NCI-H2196 (cell line): ENCODE results near the gene TPM4.
"Not testable (repeated sequence)": the region's sequence is repeated elsewhere in the genome, so short reads cannot be mapped to it uniquely, and the experiment has no call there.

ENCODE experiments used
- DNase-seq: peaks from one replicate; lab custom pipeline; 2025; ENCODE audit not compliant: unreplicated experiment; lab: John Stamatoyannopoulos, UW

The TPM4 gene

DNA sequence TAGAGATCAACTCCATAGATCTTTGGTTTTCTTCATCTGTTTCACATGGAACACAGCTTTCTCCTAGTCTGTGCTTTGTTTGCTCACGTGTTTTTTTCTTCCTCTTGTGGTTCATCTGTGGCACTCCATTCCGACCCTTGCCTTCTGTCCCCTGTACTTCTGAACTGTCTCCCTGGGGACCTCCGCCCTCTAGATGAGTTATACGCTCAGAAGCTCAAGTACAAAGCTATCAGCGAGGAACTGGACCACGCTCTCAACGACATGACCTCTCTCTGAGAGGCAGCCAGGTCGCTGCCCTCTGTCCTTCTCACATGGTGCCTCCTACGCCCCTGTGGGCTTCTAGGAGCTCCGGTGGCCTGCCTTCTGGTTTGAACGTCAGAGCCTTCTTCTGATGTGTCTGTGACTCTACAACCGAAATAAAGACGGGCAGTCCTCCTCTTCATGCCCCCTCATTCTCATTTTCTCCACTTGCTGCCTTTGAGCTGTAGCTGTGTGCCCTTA, 18.8 kb downstream of the TPM4 start:
- DNase-seq, result no peak

DNA sequence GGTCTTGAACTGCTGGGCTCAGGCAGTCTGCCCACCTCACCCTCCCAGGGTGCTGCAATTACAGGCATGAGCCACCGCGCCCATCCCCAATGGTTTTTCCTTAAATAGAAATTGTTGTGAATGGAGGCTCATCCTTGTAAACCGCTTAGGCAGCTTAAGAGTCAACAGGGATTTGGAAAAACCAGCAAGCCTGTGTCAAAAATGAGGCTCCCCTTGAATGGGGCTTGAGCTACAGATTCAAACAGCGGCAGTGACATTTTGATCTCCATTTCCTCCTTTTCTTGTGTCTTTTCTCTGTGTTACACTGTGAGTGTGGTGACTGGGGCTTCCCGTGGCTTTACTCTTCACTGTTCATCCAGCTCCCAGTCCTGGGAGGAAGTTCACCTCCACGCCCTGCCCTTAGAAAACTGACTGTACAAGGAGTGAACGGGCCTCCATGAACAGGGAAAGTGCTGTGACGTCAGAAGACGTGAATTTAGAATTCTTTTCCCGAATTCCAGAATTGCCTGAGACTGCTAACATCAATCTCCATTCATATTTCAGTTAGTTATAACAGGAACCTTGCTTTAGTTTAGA, 20.1 kb downstream of the TPM4 start:
- no peak for DNase-seq

DNA sequence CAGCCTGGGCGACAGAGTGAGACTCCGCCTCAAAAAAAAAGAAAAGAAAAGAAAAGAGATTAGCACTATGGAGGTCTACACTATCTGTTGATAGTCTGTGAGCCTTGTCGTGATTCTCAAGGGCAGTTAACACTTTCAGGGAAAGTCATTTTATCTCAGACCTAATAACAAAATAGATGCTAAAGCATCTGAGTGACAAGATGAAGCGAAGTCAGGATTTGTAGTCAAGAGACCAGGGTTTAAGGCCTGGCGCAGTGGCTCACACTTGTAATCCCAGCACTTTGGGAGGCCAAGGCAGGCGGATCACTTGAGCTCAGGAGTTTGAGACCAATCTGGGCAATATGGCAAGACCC, 22.1 kb downstream of the TPM4 start:
- DNase-seq, result no peak

DNA sequence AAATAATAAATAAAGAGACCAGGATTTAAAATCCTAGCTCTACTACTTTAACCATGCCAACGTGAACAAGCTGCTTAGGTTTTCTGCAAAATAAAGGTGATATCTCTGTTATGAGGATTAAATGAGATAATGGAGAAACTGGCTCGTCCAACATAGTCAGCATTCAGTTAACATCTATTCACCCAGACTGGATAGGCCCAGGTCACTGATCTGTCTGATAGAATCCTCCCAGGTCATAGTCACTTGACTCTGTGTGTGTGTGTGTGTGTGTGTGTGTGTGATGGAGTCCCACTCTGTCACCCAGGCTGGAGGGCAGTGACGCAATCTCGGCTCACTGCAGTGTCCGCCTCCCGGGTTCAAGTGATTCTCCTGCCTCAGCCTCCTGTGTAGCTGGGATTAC, 22.5 kb downstream of the TPM4 start:
- no peak for DNase-seq

DNA sequence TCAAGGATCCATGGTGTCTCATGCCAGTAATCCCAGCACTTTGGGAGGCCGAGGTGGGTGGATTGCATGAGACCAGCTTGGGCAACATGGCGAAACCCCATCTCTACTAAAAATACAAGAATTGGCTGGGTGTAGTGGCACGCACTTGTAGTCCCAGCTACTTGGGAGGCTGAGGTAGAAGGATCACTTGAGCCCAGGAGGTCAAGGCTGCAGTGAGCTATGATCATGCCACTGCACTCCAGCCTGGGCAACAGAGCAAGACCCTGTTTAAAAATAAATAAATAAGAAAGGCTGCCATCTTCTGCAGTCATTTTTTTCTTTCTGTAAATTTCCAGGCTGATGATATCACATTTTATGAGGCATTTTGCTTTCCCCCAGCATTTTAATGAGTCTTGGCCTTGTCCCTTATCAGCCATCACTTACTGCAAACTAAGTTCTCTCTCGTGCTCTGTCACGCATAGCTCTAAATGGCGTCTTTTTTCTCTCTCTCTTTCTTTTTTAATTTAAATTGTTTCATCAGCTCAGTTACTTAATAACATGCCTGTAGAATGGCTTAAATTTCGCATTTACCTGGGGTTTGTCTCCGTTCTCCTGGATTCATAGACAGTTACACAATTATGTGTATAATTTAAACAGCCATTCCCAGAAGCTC, 23.1 kb downstream of the TPM4 start:
- DNase-seq, result not testable (repeated sequence)

DNA sequence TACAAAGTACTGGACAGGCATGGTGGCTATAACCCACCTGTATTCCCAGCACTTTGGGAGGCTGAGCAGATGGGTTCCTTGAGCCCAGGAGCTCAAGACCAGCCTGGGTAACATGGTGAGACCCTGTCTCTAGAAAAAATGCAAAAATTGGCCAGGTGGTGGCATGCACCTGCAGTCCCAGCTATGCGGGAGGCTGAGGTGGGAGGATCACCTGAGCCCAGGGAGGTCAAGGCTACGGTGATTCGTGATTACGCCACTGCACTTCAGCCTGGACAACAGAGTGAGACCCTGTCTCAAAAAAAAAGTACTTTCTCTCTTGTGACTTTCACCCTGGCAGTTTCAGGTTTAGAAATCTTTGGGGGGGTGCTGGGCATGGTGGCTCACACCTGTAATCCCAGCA, 24.2 kb downstream of the TPM4 start:
- DNase-seq, result no peak

DNA sequence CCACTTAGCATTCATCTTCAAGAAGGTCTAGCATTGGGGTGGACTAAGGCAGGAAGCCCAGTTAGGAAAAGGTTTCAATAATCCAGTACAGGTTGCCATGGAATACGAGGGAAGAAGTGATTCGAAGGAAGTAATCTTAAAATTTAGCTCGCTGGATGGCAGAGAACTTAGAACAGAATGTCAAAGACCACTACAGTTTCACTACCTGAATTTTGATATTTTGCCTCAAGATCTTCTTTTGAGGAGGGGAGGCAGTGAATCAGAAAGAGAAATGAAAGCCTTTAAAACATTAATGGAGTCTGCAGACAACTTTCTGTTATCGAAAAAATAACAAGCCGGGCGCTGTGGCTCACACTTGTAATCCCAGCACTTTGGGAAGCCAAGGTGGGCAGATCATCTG, 28.4 kb downstream of the TPM4 start:
- DNase-seq, result no peak

DNA sequence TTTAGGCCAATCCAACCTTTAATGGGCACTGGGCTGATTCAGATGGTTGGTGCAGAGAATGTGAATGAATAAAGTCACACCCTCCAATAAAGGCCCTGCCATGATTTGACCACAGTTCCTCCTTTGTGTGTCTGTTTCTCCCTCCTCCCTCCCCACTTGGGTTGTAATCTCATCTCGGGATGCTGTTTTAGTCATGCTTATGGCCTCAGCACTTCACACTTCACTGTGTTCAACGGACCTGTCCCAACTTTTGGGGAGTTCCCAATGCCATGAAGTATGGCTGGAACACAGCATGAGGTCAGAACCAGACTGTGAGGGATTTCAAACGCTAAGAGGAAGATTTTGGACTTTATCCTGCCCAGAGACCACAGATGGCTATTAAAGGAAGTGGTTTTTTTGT, 29.8 kb downstream of the TPM4 start:
- DNase-seq, result no peak

DNA sequence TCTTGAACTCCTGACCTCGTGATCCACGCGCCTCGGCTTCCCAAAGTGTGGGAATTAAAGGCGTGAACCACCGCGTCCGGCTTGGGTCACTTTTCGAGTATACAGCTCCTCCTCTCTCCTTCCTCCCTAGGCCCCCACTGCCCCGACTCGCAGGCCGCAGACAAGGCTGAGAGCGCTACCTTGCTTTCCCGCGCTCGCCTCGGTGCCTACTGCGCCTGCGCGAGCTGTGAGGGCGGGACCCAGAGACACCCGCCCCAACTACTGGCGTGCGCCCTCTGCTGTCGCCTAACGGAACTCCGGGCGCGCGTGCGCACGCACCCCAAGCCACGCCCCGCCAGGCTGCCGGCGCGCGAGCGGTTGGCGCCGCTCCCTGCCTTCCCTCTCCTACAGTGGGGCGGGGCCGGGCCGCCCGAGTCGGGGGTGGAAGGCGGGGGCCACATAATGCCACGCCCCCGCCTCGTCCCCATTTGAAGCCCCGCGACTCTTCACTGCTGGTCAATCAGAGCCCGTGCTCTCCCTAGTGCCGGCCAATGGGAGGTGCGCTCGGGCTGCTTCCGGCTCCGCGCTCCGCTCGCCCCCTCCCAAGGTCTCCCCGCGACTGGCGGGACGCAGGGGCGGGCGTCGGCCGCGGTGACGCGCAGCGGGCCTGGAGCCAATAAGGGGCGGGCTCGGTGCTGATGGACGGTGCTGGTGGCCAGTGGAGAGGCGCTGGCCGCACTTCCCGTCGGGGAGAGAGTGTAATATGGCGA, 35.0 kb downstream of the TPM4 start, which contains the start of gene RAB8A:
TSS of gene RAB8A (plus strand) at position 730 of the 749 bp plus-strand sequence. CDS start at position 743, 13 bp downstream.
- DNase-seq, result peak; percentile 100

DNA sequence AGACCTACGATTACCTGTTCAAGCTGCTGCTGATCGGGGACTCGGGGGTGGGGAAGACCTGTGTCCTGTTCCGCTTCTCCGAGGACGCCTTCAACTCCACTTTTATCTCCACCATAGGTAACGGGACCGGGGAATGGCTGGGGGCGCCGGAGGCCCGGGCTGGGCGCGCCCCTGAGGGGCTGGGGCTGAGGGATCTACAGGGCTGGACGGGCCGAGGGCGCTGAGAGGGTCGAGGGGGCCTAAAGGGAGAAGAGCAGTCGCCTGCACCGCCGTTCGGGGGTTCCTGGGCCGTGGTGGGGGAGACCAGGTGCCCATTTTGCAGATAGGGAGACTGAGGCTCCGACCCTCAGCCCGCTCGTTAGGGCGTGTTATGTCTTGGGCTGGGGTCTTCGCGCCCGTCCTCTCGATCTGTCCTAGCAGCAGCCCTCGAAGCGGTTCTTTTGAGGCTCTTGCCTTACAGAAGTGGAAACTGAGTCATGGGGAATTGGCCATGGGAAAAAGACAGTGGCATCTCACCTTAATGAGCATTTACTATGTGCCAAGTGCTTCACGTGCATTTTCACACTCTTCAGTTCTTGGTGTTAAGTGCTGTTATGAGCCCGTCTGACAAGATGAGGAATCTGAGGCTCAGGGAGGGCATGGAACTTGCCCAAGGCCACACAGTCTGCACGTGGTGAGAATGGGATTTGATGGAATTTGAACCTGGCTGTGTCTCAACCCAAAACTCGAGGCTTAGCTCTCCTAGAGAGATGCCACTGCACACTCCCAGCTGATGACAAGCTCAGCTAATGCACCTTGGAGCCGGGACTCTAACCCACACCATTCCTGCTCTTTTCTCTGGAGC, 35.8 kb downstream of the TPM4 start:
- no peak for DNase-seq

DNA sequence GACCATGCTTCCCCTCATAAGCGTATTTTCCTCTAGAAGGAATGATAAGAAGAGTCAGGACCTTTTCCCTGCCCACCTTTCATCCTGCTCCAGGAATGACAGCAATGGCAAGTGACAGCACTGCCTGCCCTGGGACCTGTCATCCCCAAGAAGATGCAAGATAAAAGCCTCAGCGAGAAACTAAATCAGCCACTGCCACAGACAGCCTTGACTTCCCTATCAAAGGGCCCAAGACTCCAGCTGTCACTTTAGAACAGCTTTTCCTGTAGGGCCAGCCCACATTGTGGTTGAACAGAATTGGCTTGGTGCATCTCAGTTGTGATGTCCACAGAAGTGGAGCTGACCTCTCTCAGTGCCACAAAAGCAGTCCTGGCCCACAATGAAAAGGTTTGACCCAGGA, 36.5 kb downstream of the TPM4 start:
- no peak for DNase-seq

DNA sequence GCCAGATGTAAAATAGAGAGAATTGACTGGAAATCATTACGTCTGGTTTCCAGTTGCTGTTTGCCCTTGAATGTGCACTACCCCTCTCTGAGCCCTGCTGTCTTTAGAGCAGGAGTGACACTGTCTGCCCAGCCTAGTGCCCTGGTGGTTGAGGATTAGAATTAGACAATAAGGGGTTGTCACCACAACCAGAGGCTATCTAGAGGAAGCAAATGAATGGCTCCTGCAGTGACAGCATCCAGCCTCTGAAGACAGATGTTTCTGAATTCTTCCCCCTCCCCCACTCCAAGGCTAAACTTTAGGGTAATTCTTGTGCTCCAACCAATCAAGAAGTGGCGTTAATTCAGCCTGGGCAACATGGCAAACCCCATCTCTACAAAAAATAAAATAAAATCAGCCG, 37.4 kb downstream of the TPM4 start:
- DNase-seq, result no peak

DNA sequence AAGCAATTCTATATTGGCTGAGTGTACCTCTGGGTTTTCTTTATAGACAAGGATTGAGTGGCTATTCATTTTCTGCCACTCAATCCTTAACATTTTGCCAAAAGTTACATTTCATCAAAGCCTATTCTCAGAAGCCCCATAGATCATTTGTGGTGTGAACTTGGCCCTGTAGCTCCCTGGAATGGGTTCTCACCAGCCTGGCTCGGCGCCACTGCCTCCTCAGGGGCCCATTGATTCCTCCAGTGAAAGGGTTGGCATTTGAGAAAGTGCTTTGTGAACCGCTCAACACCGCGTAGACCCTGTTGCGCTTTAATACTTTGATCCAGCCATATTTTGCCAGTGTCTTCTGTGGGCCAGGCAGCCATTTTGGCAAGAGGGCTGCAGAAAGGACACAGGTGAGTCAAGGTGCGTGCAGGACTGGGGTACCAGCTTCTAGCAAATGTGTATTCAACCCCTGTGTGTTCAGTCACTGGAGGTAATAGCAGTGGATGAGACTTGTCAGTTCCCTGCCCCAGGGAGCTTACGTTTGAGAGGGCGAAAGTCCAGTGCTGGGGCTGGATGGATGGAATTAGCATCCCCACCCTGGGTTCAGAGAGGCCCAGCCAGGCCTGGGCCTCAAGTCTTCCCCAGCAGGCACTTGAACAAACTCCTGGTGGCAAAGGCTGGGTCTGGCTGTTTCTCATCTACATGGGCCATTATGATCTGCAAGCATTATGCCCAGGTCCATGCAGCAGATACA, 39.2 kb downstream of the TPM4 start:
- no peak for DNase-seq

DNA sequence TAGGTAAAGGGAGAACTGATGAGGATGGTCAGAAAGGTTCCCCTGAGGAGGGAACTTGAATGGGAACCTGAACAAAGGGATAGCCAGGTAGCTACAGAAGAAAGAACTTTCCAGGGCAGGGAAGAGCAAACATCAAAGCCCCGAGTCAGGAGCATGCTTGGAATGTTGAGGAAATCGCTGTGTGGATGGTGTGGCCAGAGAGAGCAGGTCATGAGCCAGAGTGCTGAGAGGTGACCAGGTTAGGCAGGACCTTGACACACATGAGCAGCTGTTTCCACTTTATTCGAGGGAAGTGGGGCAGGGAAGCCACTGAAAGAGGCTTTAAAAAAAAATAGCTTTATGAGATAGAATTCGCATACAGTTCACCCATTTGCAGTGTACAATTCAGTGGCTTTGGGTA, 39.8 kb downstream of the TPM4 start:
- DNase-seq, result no peak

DNA sequence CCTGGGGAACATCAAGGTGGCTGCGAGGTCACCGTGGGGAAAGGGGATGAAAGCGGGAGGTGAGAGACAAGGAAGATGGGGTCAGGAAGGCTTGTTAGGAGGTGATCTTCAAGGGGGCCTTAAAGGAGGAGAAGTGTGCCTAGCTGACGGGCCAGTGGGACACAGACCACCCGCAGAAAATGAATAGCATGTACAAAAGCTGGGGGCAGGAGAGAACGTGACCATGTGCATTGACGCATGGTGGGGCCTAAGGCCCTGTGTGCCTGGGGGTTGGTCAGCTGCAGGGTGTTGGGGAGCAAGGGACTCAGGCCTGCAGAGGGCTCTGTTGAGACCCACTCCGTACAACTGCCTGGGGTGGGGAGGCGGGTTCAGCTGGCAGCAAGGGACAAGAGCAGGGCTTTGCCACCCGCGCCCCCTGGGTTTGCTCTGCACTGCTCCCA, 41.3 kb downstream of the TPM4 start:
- DNase-seq, result no peak

DNA sequence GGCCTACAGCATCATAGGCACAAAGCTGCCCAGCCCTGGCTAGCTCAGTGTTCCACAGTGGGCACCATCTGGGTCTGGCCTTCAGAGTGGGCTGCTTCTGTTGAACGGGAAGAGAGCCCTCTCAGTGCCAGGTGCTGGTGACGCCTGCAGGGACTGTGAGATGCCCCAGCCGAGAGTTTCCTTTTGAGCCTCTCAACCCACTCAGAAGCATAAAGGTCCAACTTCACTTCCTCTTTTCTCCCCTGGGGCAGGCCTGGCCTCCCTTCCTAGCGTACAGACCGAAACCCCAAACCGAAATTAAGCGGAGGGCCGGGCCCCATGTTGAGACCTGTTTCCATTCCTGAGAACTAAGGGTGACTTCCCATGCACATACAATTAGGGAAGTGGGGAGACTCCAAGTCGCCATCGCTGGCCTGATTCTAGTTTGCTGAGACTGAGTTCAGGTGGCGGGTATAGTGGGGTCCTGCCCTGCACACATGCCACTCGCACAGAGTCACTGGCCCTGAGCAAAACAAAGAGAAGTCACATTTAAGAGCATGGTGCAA, 42.3 kb downstream of the TPM4 start:
- DNase-seq, result no peak

DNA sequence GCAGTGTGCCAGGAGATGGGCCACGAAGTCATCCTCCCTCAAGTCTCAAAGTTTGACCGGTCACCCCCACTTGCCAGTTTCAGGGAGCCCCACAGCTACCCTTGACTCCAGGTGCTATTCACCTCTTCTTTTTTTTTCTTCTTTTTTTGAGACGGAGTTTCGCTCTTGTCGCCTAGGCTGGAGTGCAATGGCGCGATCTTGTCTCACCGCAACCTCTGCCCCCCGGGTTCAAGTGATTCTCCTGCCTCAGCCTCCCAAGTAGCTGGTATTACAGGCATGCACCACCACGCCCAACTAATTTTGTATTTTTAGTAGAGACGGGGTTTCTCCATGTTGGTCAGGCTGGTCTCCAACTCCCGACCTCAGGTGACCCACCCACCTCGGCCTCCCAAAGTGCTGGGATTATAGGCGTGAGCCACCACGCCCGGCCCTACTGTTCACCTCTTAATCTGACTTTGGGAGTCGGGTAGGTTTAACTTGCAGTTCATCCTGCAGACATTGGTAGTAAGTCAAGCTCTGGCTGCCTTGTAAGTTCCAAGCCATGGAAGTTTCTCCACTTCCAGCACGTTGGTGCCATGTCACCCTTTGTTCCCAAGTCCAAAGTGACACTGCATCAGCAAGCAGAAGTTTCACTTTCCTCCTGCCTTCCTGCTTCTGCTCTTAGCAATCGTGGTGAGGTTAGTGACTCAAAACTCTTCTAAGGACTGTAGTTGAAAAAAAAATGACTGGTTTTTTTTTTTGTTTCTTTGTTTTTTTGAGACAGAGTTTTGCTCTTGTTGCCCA, 43.0 kb downstream of the TPM4 start:
- not testable (repeated sequence) for DNase-seq

DNA sequence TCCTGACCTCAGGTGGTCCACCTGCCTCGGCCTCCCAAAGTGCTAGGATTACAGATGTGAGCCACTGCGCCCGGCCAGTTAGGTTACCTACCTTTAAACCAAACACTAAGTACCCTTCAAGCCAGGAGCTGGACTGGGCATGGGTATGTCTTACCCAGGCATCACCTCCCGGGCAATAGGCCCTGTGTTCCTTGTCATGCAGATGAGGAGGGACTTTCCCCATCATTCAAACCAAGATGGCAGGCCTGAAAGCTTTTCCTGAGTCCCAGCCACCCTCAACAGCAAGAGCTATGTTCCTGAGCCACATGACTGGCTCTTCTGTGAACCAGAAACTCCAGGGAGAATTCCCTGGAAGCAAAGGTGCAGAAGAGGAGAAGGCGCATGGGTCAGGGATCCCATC, 44.8 kb downstream of the TPM4 start:
- DNase-seq, result no peak

DNA sequence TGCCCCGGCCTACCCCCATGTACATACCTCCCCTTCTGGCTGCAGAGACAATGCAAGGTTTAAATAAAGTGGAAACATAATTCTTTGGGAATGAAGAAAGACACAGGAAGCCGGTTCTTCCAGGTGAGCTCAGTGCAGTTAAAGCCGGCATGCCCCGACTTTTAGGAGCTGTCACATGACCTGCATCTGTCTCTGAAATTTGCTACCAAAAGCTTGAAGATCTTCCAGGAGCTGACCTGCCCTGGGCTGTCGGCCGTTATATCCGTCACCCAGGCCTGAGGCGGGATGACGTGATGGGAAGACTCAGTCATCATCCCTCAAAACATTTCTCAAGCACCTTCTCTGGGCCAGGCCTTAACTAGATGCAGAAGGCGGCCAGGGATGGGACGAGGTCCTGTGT, 45.7 kb downstream of the TPM4 start:
- DNase-seq, result no peak

DNA sequence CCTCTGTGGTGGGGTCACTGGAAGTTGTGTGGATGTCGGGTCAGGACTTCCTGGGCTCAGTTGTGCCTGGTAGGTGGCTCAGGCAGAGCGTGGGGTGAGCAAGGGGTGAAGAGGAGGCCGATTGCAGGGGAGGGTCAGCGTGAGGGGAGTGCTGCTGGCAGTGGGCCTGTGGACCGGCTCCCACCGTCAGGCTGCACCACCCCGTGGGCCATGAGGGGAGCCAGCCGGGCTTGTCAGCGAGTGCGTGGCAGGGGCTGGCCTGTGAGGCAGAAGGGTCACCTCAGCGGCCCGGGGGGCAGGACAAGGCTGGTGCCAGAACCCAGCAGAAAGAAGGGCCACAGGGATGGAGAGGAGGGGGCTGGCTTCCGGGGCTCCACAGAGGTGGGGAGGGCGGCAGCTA, 48.7 kb downstream of the TPM4 start:
- no peak for DNase-seq
